Naive B cell (primary cell): ENCODE measurements around the gene REST. TPM values are rescaled to one million over a fixed set of nuclear protein-coding genes. Genes with fewer than 3 reads are reported as not detected.
A peak's percentile ranks its signal among the peaks of the same experiment; 100 is the strongest.

ENCODE experiments used
- ATAC-seq, 2 donors: fragments of 150-1000 bp; cut with Tn5 transposase; 2 replicates each; pipeline ENCODE4 v1.10.0; 2021; ENCODE audit warnings: low read depth in 2 of 2, mild to moderate bottlenecking in 2 of 2, moderate library complexity in 2 of 2
- DNase-seq: peaks from one replicate; pipeline ENCODE4 v3.0.0; 2022
- H3K27ac Mint-ChIP-seq, 6 donors: one replicate each; pipeline ENCODE4 v1.8.0; 2020 to 2022; ENCODE audit warnings: mild to moderate bottlenecking in 6 of 6, mixed read lengths in 6 of 6, moderate library complexity in 5 of 6, inconsistent platforms in 2 of 6
- H3K27me3 Mint-ChIP-seq, 3 donors: one replicate each; pipeline ENCODE4 v1.8.0; 2021 to 2022; ENCODE audit warnings: mixed read lengths in 3 of 3, mild to moderate bottlenecking in 1 of 3
- H3K36me3 Mint-ChIP-seq, 2 donors: one replicate each; pipeline ENCODE4 v1.8.0; 2020 to 2022; ENCODE audit warnings: mixed read lengths in 2 of 2, inconsistent platforms in 1 of 2, mild to moderate bottlenecking in 1 of 2
- H3K4me1 Mint-ChIP-seq, 3 donors: one replicate each; pipeline ENCODE4 v1.8.0; 2020 to 2022; ENCODE audit warnings: mixed read lengths in 3 of 3, inconsistent platforms in 1 of 3, mild to moderate bottlenecking in 1 of 3, moderate library complexity in 1 of 3
- H3K4me3 Mint-ChIP-seq, 8 donors: one replicate each; pipeline ENCODE4 v1.8.0; 2020 to 2022; ENCODE audit warnings: mild to moderate bottlenecking in 8 of 8, mixed read lengths in 8 of 8, moderate library complexity in 8 of 8, inconsistent platforms in 2 of 8
- H3K9me3 Mint-ChIP-seq, 7 donors: one replicate each; pipeline ENCODE4 v1.8.0; 2020 to 2022; ENCODE audit warnings: mixed read lengths in 7 of 7, mild to moderate bottlenecking in 5 of 7, inconsistent platforms in 2 of 7, moderate library complexity in 1 of 7
- polyA plus RNA-seq, 6 donors: library from polyadenylated mRNA; unstranded; fragments of 300-500 nt; fragmentation: Illumina TruSeq; gene quantifications; one replicate each; pipeline ENCODE4 v1.2.3, GENCODE V29; 2021; ENCODE audit warnings: low read depth in 6 of 6

Gene REST, protein sequence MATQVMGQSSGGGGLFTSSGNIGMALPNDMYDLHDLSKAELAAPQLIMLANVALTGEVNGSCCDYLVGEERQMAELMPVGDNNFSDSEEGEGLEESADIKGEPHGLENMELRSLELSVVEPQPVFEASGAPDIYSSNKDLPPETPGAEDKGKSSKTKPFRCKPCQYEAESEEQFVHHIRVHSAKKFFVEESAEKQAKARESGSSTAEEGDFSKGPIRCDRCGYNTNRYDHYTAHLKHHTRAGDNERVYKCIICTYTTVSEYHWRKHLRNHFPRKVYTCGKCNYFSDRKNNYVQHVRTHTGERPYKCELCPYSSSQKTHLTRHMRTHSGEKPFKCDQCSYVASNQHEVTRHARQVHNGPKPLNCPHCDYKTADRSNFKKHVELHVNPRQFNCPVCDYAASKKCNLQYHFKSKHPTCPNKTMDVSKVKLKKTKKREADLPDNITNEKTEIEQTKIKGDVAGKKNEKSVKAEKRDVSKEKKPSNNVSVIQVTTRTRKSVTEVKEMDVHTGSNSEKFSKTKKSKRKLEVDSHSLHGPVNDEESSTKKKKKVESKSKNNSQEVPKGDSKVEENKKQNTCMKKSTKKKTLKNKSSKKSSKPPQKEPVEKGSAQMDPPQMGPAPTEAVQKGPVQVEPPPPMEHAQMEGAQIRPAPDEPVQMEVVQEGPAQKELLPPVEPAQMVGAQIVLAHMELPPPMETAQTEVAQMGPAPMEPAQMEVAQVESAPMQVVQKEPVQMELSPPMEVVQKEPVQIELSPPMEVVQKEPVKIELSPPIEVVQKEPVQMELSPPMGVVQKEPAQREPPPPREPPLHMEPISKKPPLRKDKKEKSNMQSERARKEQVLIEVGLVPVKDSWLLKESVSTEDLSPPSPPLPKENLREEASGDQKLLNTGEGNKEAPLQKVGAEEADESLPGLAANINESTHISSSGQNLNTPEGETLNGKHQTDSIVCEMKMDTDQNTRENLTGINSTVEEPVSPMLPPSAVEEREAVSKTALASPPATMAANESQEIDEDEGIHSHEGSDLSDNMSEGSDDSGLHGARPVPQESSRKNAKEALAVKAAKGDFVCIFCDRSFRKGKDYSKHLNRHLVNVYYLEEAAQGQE
- 100 to 1,000 TPM; 108 to 140 (median 130) TPM for polyA plus RNA-seq

DNA sequence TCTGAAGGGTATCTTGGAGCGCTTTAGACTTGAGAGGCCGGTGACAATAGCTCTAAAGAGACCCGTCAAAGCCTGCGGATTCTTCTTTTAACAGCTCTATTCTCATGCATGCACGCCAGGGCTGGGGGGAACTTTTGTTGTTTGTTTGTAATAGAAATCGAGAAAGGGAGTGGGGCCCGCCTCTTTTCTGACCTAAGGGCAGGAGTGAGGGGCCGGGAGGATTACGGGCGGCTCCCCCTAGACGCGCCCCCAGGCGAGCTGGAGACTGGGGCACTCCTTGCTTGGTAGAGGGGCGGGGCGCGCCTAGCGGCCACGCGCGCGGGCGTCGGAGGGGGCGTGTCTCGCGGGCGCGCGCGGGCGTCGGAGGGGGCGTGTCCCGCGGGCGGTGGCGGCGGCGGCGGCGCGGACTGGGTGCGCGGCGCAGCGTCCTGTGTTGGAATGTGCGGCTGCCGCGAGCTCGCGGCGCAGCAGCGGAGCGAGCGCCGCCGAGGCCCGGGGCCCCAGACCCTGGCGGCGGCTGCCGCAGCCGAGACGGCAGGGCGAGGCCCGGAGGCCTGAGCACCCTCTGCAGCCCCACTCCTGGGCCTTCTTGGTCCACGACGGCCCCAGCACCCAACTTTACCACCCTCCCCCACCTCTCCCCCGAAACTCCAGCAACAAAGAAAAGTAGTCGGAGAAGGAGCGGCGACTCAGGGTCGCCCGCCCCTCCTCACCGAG, at the start of gene REST:
Gene REST, plus strand, starts transcription at position 412 of the 717 bp plus-strand sequence. CDS start 2,739 bp downstream, outside the sequence.
- Mint-ChIP-seq H3K9me3 (no peaks in the 10 kb centered on the region), H3K27me3 (no peaks in the 10 kb centered on the region), H3K4me1 (peaks cover 33 to 49% (median 38%) of the 10 kb centered on the region in 3 donors), H3K27ac (peak within 1 kb of the TSS; percentile 68 to 95 (median 88)), H3K4me3 (peak within 1 kb of the TSS; percentile 91 to 98 (median 95)), H3K36me3 (no peaks in the 10 kb centered on the region)
- ATAC-seq (peak; percentile 59 to 61), DNase-seq (peak; percentile 87)

DNA sequence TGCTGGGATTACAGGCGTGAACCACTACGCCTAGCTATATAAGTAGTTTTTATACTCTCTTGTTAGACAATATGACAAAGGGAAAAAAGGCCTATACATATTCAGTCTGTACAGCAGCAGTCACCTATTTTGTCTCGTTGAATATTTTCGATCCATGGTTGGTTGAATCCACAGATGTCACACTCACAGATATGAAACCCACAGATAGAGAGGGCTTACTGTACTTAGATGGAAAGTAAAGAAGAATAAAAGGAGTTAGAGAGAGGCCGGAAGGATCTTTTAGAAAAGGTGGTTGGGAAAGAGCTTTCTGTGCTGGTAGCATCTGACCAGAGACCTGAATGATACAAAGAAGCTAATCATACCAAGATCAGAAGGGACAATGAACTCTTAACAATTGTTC, 47.9 kb upstream of the REST start:
- H3K27ac Mint-ChIP-seq: no peak overlapping the region
- ATAC-seq: no peak
- no peaks in the 10 kb centered on the region for H3K9me3 Mint-ChIP-seq
- H3K4me3 Mint-ChIP-seq: no peak overlapping the region
- H3K4me1 Mint-ChIP-seq: no peaks in the 10 kb centered on the region
- no peaks in the 10 kb centered on the region for H3K36me3 Mint-ChIP-seq
- DNase-seq: no peak
- H3K27me3 Mint-ChIP-seq: no peaks in the 10 kb centered on the region

DNA sequence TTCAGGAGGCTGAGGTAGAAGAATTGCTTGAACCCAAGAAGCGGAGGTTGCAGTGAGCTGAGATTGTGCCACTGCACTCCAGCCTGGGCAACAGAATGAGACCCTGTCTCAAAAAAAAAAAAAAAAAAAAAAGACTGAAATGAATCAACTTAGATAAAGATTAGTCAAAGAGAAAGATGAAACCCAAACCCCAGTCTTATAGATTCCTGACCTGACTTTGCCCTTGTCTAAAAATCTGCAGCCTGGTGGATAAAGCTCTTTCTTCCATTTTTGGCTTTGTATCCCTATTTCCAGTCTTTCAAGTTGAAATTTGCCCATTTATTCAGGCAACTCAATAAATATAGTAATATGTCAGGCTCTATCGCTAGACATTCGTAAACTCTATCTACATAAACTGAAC, 46.9 kb upstream of the REST start:
- ATAC-seq (no peak), DNase-seq (no peak)
- Mint-ChIP-seq H3K4me1 (no peaks in the 10 kb centered on the region), H3K27me3 (no peaks in the 10 kb centered on the region), H3K9me3 (no peaks in the 10 kb centered on the region), H3K27ac (no peak overlapping the region), H3K36me3 (no peaks in the 10 kb centered on the region), H3K4me3 (no peak overlapping the region)

DNA sequence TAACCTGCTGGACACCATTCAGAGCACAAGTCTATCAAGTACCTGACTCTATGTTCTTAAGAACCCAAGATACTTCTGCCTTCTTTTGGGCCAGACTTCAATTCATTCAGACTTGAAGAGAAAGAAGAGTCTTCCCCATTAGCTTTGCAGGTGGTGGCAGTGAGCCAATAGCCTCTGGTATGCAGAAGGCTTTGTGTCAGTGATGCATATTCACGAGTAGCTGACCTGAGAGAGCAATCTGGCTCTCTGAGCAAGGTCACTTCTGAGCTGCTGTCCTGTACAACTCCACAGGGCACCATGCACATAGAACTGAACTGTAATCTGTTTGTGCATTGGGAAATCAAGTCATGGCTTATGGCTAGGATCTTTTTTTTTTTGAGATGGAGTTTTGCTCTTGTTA, 46.3 kb upstream of the REST start:
- no peaks in the 10 kb centered on the region for H3K4me1 Mint-ChIP-seq
- ATAC-seq: no peak
- no peak overlapping the region for H3K27ac Mint-ChIP-seq

DNA sequence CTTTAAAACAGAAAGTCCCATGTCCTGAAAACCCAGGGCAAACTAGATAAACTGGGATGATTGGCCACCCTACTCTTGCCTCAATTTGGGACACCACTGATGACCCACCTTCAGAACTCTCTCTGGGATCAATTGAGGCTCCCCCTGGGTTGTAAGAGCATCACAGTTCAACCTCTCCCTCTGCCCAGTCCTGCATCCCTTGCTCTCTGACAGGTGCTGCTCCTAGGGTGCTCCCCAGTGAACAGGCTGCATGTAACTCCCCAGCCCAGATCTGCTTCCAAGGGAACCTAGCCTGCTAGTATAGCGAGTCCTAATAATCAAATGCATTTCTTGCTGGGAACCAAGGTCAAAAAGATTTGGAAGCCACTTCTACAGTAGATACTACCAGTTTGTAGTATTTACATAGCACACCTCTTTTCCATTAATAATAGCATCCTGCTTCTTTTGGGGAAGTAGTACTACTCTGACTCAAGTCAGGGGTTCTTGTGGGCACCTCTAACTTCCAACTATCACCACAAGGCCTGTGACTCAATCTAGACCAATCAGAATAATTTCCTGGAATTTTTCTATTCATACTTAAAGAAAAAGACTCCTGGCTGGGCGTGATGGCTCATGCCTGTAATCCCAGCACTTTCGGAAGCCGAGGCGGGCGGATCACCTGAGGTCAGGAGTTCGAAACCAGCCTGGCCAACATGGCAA, 44.1 kb upstream of the REST start:
- Mint-ChIP-seq H3K27ac (no peak overlapping the region), H3K27me3 (no peaks in the 10 kb centered on the region), H3K4me1 (no peaks in the 10 kb centered on the region), H3K9me3 (no peaks in the 10 kb centered on the region), H3K36me3 (no peaks in the 10 kb centered on the region), H3K4me3 (no peak overlapping the region)
- DNase-seq: no peak
- ATAC-seq: no peak

More for the DNA sequence above, 46.3 kb upstream of the REST start:
- Mint-ChIP-seq H3K4me3 (no peak overlapping the region), H3K9me3 (no peaks in the 10 kb centered on the region), H3K27me3 (no peaks in the 10 kb centered on the region), H3K36me3 (no peaks in the 10 kb centered on the region)
- DNase-seq: no peak

DNA sequence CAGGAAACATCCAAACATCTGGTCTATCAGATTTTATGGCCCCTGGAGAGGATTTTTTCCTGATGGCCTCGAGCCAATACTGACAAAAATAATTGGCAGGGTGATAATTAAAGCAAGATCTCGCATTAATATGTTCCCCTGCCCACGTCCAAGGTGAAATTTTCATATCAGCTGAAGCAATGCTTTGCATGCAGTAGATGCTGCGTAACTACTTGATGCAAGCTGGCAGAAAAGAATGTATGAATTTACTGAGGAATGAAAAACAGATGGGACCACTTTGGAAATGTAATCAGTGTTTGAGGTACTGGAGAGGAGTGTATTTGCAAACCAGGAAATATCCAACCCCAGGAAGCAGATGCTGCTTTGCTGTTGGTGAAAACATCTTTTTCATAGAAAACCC, 36.8 kb upstream of the REST start:
- Mint-ChIP-seq H3K9me3 (no peaks in the 10 kb centered on the region), H3K36me3 (no peaks in the 10 kb centered on the region), H3K4me3 (peak overlapping the region in 2 of 8 donors; percentile 35 to 65), H3K27me3 (no peaks in the 10 kb centered on the region), H3K4me1 (peaks cover 4 to 10% (median 7%) of the 10 kb centered on the region in 3 donors), H3K27ac (no peak overlapping the region)
- ATAC-seq: no peak
- DNase-seq: no peak

DNA sequence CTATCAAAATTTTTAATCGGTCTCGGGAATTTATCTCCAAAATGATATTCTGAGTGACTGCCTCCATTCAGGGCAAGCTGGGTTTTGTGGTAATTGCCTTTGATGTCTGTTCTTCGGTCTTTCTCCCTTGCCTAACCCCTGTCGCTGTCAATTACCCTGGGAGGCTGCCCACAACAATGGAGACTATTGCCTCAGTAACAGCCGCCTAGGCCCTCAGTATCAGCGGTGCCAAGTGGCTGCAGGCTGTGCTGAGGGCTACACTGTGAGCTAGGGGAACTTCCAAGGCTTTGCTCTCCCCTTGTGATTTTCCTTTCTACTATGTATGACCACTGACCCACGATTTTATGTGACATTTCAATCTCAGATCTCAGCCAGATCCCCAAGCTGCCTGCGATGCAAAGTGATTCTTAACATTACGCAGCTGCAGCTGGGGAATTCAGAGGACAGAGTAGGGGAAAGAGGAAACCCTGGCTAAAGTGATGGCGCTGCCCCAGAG, 36.3 kb upstream of the REST start:
- H3K4me3 Mint-ChIP-seq: peak overlapping the region in 6 of 8 donors; percentile 14 to 67 (median 42)
- H3K27me3 Mint-ChIP-seq: no peaks in the 10 kb centered on the region
- H3K4me1 Mint-ChIP-seq: peaks cover 4 to 10% (median 7%) of the 10 kb centered on the region in 3 donors
- DNase-seq (no peak), ATAC-seq (peak in 1 of 2 donors; percentile 25)
- no peaks in the 10 kb centered on the region for H3K9me3 Mint-ChIP-seq
- H3K36me3 Mint-ChIP-seq: no peaks in the 10 kb centered on the region
- H3K27ac Mint-ChIP-seq: peak overlapping the region in 1 of 6 donors; percentile 24

DNA sequence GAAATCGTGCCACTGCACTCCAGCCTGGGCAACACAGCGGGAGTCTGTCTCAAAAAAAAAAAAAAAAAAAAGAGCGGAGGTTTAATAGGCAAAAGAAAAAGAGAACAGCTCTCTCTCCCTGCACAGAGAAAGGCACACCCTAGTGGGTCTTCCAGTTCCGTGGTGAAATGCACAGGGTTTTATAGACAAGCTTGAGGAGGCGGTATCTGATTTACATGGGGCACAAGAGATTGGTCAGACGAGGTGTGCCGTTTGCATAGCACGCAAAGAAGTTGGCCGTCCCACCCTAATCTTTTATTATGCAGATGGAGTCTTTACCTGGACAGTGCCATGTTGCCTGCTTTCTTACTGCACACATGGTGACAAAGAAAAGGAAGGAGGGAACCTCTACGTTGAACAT, 33.5 kb upstream of the REST start:
- Mint-ChIP-seq H3K36me3 (no peaks in the 10 kb centered on the region), H3K4me1 (peaks cover 4 to 10% (median 7%) of the 10 kb centered on the region in 3 donors), H3K27me3 (peaks cover 0 to 5% (median 0%) of the 10 kb centered on the region in 3 donors), H3K9me3 (no peaks in the 10 kb centered on the region), H3K4me3 (no peak overlapping the region), H3K27ac (peak overlapping the region in 1 of 6 donors; percentile 15)
- ATAC-seq (no peak), DNase-seq (no peak)

DNA sequence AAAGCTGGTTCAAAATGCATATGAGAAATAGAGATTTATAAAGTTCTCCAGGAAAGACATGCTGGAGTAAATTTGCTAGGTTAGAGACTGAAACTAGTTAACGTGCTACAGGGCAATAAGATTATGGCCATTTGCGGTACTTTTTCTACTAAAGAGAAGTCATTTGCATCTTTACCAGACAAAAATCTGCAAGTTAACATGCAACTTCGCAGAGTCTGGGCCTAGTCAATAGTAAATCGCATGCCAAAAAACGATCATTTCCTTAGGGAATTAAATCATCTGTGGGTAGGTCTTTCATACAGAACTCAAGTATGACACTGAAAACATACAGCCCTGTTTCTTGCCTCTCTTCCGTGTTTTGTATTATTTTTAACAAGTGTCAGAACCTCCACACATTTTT, 32.8 kb upstream of the REST start:
- Mint-ChIP-seq H3K9me3 (no peaks in the 10 kb centered on the region), H3K36me3 (no peaks in the 10 kb centered on the region), H3K4me3 (no peak overlapping the region), H3K27me3 (peaks cover 0 to 5% (median 0%) of the 10 kb centered on the region in 3 donors), H3K4me1 (peaks cover 4 to 10% (median 7%) of the 10 kb centered on the region in 3 donors), H3K27ac (no peak overlapping the region)
- no peak for DNase-seq
- no peak for ATAC-seq

DNA sequence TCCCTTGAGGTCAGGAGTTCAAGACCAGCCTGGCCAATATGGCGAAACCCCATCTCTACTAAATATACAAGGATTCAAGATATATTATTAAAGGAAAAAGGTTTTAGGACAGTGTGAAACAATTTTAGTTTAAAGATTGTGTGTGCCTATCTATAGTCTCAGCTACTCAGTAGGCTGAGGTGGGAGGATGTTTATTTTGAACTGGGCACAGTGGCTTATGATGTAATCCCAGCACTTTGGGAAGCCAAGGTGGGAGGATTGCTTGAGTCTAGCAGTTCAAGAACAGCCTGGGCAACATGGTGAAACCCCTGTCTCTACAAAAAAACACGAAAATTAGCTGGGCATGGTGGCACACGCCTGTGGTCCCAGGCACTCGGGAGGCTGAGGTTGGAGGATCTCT, 31.4 kb upstream of the REST start:
- Mint-ChIP-seq H3K4me1 (peaks cover 3 to 6% (median 5%) of the 10 kb centered on the region in 3 donors), H3K9me3 (no peaks in the 10 kb centered on the region), H3K27ac (no peak overlapping the region), H3K36me3 (no peaks in the 10 kb centered on the region), H3K27me3 (peaks cover 0 to 5% (median 0%) of the 10 kb centered on the region in 3 donors), H3K4me3 (no peak overlapping the region)
- ATAC-seq: no peak
- no peak for DNase-seq

DNA sequence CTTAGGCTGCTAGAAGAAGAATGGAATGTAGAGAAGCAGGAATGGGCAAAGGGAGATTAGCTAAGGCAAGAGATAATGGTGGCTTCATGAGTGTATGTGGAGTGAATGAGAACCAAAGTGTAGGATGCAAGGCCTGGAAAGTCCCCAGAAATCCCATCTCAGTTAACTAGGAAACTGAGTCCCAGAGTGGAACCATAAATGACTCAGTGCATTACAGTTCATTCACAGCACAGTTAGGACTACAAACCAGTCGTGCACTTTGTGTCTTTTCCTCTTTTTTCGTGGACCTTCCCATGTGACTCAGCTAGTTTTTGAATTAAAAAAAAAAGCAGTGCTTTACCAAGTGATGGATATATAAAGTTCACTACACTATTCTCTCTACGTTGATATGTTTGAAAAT, 27.7 kb upstream of the REST start:
- ATAC-seq (no peak), DNase-seq (no peak)
- Mint-ChIP-seq H3K9me3 (no peaks in the 10 kb centered on the region), H3K4me3 (no peak overlapping the region), H3K27me3 (peaks cover 0 to 8% (median 0%) of the 10 kb centered on the region in 3 donors), H3K36me3 (no peaks in the 10 kb centered on the region), H3K27ac (no peak overlapping the region), H3K4me1 (no peaks in the 10 kb centered on the region)

DNA sequence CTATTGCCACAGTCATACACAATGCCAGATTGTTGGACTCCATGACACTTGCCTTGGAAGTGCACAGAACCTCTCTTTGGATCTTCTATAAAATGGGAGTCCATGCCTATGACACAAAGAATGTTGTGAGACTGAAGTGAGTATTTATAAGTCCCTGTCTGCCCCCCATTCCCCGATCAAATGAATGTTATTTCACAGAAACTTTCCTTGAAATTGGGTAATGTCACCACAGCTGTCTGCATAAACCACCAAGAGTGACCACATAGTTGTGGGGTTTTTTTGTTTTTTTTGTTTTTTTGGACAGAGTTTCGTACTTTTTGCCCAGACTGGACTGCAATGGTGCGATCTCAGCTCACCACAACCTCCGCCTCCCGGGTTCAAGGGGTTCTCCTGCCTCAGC, 27.1 kb upstream of the REST start:
- no peaks in the 10 kb centered on the region for H3K9me3 Mint-ChIP-seq
- H3K27me3 Mint-ChIP-seq: peaks cover 0 to 14% (median 0%) of the 10 kb centered on the region in 3 donors
- no peak overlapping the region for H3K4me3 Mint-ChIP-seq
- ATAC-seq (no peak), DNase-seq (no peak)
- H3K27ac Mint-ChIP-seq: no peak overlapping the region
- no peaks in the 10 kb centered on the region for H3K4me1 Mint-ChIP-seq
- H3K36me3 Mint-ChIP-seq: no peaks in the 10 kb centered on the region
